NOMO-1 treated with dmso at 0.1 percent for 144 hours (cell line): ENCODE results near the gene GULP1.
"Not testable (repeated sequence)": the region's sequence is repeated elsewhere in the genome, so short reads cannot be mapped to it uniquely, and the experiment has no call there.

ENCODE experiments used
- DNase-seq: peaks from one replicate; lab custom pipeline; 2025; ENCODE audit not compliant: unreplicated experiment; lab: John Stamatoyannopoulos, UW

GULP1 gene

DNA sequence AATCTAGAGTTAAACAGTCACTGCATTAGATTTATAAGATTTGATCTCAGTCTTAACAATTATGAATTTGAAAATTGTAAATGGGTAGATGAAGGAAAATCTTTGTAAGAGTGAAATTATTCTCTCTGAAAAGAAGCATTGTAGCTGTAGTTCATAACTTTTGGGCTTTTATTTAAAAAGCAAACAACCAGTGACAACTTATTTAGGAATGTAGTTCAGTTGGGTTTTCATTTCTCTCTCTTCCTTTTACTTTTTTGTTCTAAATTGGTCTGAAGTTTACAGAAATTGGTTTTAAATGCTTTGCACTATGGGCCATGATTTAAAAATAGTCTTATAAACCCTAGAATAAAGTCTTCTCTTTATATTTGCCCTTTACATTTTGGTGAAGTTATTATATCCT, 296.6 kb downstream of the GULP1 start:
- DNase-seq = no peak

DNA sequence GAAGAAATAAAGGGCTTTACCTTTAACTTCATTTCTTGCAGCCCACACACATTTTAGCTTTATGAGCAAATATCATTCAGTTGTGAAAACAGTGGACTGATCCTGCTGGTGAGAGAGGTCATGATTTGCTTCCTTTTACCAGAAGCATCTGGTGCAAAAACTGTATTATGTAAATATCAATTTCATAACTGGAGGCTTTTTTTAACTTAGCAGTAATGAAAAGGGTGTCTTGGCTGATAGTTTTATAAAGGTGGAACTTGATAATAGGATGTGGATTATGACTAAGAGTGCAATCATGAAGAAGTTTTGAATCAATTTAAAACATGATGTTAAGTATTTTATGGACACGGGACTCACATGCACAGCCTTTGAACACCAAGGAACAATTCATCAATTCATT, 304.4 kb downstream of the GULP1 start:
- no peak for DNase-seq

DNA sequence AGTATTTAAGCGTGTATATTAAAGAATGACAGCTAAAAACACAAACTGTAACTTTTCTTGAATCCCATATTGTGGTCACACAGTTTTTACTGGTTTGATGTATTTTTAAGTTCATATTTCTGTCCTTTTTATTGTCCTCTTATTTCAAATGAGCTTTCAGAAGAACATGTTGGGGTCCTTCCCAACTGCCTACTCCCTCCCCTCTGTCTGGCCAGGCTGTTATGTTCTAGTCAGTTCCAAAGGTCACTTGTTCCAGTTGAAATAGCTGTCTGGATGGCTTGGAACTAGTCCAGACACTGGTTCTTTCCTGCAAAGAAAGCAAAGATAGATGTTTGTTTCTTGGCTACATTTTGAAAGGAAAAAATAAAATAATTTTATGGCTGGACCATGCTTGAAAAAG, 306.9 kb downstream of the GULP1 start:
- DNase-seq = no peak

DNA sequence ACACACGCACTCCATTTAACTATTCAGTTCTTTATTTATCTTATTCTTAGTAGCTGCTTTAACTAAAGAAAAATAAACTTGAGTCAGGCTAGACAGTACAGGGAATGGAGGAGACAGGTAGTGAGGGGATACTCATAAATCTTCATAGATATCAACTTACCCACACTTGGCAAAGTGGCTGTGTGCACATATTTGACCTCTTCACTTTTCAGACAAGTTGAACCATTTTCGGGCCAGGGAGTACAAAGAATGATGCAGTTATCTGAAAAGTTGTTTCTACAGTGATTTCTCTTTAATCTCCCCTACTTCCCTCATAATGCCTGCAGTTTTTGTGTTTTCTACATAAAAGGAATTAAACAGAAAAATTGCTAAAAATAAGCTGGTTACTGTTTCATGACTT, 307.5 kb downstream of the GULP1 start:
- DNase-seq = no peak

DNA sequence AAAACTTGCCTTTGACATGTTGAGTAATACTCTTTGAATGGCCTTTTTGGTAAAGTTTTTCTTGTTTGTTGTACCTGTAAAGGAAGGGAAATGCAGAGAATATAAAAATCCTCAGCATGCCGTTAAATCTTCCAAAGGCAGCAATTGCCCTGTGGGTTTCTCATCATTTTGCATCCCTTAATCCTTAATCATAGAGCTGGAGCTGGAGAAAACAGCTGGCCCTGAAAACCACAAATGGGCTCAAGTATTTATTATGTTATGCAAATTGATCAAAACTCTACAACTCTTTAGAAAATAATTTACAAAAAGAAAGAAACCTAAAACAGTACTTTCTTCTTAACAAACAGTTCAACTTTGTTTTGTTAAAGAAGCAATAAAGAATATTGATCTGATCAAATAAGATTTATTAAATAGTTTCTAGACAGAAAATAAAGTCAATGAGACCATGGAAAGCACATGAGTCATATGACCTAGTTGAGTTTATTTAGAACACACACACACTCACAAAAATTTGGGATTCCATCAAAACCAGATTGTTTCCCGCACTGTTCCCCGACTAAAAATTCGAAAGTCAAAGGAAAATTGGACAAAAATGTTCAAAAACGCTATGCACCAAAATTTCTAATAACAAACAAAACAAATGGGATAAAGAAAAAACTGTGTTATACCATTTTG, 309.0 kb downstream of the GULP1 start:
- no peak for DNase-seq

DNA sequence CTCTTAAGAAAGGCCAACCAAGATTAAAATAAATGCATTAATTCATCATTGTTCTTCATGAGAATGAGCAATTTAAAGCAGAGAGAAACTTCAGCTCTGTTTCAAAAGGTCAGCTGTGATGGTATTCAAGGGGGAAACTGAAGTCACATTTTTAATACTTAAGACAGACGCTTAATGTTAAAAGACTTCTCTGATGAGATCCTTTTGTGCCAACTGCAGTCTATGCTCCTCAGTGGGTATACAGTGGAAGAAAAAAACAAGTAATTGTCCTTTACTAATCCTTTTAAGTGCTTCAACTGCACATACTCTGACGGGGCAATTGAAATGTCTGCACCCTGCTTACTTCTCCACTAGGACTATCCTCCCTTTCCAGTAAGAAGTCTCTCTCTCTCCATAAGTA, 309.7 kb downstream of the GULP1 start:
- no peak for DNase-seq

DNA sequence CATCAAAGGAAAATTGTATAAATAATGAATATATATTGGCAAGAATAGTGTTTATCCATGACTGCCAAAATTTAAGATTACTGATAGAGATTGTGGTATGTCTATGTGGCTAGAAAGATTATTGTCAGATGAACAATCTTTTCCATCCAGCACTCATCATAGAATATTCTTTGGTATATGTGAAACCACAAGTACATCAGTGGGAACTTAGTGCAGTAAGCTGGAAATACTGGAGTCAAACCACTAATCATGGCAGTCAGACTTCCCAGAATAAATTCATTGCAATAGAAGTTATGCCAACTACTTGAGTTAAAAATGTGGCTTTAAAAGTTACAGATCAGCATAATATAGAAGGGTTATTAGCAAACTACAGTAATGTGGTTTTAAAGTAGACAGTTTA, 310.3 kb downstream of the GULP1 start:
- no peak for DNase-seq

DNA sequence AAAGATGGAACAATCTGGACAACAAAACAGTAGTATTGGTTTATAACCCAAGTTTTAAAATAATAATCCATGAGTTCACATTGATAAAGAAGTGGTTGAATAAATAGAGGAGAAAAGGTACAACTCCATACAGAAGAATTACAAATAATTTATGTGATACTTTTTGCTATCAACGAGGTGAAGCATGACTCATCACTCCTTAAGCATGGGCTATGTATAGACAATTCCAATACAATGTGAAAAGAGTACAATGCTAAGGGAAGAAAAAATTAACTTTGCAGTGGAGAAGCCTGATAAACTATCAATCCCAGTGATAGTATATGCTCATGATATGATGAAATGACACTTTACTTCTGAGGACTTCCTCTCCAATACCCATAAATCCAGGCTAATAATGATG, 312.9 kb downstream of the GULP1 start:
- no peak for DNase-seq

DNA sequence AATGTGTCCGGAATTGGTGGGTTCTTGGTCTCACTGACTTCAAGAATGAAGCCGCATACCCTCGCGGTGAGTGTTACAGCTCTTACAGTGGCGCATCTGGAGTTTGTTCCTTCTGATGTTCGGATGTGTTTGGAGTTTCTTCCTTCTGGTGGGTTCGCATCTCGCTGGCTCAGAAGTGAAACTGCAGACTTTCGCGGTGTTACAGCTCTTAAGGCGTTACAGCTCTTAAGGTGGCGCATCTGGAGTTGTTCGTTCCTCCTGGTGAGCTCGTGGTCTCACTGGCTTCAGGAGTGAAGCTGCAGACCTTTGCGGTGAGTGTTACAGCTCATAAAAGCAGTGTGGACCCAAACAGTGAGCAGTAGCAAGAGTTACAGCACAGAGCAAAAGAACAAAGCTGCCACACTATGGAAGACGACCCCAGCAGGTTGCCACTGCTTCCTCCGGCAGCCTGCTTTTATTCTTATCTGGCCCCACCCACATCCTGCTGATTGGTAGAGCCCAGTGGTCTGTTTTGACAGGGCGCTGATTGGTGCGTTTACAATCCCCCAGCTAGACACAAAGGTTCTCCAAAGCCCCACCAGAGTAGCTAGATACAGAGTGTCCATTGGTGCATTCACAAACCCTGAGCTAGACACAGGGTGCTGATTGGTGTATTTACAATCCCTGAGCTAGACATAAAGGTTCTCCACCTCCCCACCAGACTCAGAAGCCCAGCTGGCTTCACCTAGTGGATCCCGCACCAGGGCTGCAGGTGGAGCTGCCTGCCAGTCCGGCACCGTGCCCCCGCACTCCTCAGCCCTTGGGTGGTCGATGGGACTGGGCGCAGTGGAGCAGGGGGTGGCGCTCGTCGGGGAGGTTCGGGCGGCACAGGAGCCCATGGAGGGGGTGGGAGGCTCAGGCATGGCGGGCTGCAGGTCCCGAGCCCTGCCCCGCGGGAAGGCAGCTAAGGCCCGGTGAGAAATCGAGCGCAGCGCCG, 314.2 kb downstream of the GULP1 start:
- not testable (repeated sequence) for DNase-seq

DNA sequence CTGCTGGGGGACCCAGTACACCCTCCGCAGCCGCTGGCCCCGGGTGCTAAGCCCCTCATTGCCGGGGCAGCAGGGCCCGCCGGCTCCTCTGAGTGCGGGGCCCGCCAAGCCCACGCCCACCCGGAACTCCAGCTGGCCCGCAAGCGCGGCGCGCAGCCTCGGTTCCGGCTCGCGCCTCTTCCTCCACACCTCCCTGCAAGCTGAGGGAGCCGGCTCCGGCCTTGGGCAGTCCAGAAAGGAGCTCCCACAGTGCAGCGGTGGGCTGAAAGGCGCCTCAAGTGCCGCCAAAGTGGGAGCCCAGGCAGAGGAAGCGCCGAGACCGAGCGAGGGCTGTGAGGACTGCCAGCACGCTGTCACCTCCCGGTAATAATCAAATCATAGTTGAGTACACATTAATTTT, 314.9 kb downstream of the GULP1 start:
- not testable (repeated sequence) for DNase-seq

DNA sequence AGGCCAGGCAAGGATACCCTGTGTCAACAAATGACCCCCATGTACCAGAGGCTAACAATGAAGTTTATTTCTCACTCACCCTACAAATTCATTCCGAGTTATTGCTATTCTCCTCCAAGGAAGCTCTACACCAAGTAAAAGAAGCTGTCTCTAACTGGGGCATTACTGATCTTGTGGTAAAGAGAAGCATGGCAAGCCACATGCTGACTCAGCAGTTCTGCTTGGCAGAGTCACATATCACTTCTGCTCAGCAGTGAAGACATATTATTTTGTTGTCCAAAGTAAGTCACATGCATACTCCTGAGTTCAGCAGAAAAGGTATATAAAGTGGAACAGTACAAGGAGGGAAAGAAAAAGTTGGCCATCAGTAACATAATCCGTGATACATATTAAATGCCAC, 315.8 kb downstream of the GULP1 start:
- no peak for DNase-seq

DNA sequence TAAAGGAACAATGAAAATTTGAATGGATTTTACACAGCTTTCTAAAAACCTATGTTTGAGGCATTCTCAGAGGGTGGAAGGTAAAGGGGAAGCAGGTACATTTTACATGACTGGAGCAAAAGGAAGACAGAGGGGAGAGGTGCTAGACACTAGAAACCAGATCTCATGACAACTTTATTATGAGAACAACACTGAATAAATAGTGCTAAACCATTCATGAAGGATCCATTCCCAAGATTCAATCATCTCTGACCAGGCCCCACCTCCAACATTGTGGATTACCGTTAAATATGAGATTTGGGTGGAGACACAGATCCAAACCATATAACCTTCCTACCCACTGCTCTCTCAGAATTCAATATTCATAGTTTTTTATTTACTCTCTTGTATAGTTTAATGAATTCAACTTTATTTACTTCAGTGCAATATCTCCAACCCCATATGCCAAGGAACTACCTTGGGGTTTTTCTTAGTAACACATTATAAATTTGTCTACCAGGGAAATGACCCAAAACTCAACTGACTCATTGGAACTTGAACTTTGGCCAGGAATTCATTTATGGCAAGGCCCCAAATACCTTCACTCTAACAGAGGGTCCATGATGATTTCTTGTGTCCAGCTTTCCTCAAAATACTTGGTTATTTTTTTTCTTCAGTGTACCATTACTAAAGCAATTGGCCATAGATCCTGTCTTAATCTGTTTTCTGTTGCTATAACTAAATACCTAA, 317.8 kb downstream of the GULP1 start:
- DNase-seq = no peak

DNA sequence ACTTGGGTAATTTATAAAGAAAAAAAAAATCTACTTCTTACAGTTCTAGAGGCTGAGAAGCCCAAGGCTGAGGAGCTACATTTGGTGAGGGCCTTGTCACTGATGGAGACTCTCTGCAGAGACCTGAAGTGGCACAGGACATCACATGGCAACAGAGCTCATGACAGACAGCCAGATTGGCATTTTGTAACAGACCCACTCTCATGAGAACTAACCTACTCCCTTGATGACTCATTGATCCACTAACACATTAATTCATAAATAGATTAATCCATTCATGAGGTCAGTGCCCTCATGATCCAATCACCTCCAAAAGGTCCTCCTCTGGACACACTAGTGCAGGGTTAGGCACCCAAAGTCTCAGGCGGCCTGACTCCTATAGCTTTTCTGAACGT, 318.4 kb downstream of the GULP1 start:
- DNase-seq = no peak

DNA sequence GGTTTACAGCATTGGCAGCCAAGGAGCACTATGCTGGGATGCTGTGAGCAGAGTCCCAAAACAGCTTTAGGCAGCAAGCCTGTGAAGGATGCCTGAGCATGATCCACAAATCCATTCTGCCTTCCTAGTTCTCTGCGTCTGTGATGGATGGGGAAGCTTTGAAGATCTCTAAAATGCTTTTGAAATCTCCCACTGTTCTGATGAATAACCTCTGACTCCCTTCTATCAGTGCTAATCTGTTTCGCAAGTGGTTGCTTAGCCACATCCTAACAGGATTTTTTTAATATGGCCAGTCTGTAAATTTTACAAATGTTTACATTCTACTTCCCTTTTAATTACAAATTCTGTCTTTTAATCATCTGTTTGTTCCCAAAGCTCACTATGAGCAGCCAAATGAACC, 319.2 kb downstream of the GULP1 start:
- no peak for DNase-seq

DNA sequence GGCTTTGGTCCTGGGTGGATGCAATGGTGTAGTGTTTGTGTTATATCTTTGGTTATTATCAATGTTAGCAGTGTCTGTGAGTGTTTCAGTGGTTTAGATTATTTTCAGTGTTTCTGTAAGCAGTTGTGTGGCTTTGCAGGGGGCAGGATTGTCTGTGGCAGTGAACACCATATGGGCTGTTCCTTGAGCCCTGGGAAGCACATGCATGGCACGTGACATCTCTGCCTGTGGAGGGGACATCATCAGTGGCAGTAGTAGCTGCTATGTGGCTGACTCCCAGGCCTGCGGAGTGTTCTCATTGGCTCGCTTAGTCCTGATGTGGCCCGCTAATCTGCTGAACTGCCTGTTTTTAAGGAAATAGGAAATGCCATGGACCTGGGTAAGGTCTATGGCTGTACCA, 327.5 kb downstream of the GULP1 start:
- no peak for DNase-seq

DNA sequence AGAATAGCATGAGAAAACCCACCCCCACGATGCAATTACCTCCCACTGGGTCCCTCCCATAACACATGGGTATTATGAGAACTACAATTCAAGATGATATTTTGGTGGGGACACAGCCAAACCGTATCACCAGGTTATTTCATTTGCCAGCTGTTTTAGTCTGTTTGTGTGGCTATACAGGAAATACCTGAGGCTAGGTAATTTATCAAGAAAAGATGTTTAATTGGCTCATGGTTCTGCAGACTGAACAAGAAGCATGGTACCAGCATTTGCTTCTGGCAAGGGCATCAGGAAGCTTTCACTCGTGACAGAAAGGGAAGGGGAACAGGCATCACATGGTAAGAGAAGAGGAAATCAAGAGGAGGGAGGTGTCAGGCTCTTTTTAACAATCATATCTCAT, 329.2 kb downstream of the GULP1 start:
- DNase-seq = no peak

DNA sequence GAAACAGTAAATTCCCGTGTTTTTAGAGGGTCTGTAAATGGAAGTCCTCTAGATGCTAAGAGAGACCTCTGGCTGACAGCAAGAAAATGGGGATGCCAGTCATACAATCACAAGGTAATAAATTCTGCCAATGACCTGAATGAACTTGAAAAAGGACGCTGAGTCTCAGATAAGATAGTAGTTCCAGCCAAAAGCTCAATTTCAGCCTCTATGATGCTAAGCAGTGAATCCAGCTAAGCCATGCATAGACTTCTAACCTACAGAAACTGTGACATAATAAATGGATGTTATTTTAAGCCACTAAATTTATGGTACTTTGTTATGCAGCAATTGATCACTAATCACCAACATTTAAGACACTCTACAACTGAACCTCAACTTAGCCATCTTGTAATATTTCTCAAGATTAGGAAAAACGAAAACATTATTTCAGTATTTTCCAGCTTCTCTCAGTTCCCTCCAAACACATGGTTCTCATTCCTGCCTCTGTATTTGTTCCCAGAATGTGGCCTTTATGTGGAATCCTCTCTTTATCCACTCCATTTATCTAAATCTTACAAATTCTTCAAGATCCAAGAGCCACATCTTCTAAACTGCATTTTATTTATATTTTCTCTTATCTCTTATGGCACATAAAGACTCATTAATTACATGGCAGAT, 331.1 kb downstream of the GULP1 start:
- DNase-seq = no peak

DNA sequence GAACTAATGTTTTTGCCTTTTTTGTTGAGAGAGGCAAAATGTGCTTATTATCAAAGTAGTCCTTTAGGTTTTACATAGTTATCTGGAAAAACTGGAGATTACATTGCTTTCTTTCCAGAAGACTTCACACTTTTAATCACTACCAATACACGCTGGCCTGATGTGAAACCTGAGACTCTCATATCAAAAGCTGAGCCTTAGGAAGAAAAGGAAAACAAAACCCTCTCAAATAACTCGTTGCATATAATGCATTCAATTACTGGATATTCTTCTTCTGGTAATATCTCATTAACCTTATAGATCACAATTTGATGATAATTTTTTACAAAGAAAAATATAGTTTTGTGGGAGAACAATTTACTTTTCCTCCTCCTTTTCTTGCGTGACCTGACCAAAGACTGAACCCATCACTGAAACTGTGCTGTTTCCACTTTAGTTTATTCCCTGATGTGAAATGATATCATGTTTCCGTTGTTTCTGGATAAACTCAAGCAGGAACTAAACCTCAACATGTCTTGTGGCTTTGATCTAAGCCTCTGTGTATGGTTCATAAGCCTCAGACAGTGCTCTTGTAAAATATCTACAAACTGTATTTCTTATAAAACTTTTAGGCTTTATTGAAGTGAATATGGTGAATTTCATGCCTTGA, 332.4 kb downstream of the GULP1 start:
- DNase-seq = no peak

DNA sequence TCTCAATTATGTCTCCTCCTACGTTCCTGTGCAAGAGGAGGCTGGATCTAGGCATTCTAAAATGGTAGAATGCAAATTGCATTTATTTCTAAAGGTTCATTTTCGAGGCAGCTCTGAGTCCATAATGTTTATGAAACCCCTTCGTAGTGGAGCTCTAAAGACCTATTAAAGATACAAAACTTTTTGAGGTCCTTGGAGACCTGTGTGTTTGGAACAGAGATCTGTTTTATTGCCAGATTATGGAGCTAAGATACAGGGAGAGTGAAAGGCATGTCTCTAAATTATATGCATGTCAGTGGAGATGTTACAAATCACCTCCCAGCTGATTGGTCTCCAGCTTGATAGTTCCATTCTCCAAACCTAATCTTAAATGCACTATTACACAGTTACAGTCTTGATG, 335.8 kb downstream of the GULP1 start:
- no peak for DNase-seq

DNA sequence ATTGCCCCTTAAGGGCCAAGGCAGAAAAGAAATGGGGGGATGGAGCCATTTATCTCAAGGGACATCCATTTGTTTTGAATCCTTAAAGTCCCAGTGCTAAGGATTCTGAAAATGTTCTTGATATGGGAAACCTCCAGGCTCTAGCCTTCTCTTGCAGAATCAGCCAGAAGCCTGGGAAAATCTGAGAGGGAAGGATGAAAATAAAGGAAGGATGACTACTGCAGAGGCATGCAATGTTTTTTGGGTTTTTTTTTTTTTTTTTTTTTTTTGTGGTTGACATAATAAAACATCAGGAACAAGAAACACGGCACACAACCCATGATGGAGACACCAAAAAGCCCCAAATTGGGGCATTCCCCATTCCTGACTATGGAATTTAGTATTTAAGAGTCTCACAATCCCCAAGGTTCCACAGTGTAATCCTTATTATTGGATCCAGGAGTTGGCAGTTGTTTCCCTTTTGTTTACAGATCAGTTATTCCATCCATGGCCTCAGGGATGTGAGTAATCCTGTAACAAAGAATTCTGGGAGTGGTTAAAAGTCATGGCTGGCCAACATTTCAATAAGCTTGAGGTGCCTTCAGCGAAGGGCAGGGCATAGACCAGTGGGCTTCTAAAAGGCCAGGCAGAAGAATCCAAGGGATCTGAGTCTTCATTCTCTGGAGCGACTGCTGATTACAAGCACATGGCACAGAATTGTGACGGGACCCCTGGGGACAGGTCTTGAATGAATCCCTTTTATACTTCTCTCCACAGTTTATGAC, 337.5 kb downstream of the GULP1 start:
- DNase-seq = no peak
